Panc1 (cell line): Measurements from ENCODE around the gene GNG4.

ENCODE experiments used
- POLR2AphosphoS5 ChIP-seq: IDR thresholded peaks from 2 replicates; pipeline ENCODE4 v1.6.1; 2012; ENCODE audit warnings: mild to moderate bottlenecking, low read depth, low read length, moderate library complexity
- SIN3A ChIP-seq: IDR thresholded peaks from 2 replicates; pipeline ENCODE4 v1.6.1; 2012; ENCODE audit warnings: low read depth, mild to moderate bottlenecking, low read length, moderate library complexity, borderline replicate concordance; ENCODE audit not compliant: insufficient read depth
- TCF7L2 ChIP-seq: IDR thresholded peaks from 2 replicates; pipeline ENCODE4 v1.6.1; 2011; ENCODE audit warnings: mild to moderate bottlenecking, low read depth, low read length, inconsistent platforms
- TF ChIP-seq, protein P1 (sequence below): fragments of 450-650 bp; IDR thresholded peaks from 2 replicates; pipeline ENCODE4 v1.5.1; 2017; ENCODE audit warnings: mild to moderate bottlenecking
- TF ChIP-seq, protein P2 (sequence below), 2 experiments: IDR thresholded peaks; 2 replicates each; pipeline ENCODE4 v1.6.1; 2011 to 2012; ENCODE audit warnings: low read depth in 2 of 2, control low read depth in 1 of 2, low read length in 1 of 2, mild to moderate bottlenecking in 1 of 2, moderate library complexity in 1 of 2; ENCODE audit not compliant: insufficient read depth in 1 of 2

DNA sequence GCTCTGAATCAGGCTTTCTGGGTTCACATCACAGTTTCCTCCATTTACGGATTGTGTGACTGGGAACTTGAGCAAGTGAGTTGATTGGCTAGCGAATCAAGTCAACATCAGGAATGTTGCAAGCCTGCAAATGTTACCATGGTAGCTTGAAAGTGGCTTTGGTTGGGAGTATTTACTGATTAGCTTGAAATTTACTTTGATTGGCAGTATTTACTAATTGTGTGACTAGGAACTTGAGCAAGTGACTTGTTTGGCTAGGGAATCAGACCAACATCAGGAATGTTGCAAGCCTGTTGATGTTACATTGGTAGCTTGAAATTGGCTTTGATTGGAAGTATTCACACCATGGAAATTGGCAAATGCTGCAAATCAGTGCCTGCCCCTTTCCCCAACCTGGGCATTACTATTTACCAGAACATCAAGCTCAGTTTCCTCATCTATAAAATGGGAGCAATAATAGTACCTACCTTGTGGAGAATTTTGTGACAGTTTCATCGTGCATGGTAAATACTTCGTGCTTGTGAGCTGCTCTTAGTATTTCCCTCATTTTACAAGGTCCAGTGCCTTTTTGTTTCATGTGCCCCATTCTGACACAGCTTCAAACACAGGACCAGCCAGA, 122.3 kb downstream of the GNG4 start:
- TF ChIP-seq, protein P1, sequence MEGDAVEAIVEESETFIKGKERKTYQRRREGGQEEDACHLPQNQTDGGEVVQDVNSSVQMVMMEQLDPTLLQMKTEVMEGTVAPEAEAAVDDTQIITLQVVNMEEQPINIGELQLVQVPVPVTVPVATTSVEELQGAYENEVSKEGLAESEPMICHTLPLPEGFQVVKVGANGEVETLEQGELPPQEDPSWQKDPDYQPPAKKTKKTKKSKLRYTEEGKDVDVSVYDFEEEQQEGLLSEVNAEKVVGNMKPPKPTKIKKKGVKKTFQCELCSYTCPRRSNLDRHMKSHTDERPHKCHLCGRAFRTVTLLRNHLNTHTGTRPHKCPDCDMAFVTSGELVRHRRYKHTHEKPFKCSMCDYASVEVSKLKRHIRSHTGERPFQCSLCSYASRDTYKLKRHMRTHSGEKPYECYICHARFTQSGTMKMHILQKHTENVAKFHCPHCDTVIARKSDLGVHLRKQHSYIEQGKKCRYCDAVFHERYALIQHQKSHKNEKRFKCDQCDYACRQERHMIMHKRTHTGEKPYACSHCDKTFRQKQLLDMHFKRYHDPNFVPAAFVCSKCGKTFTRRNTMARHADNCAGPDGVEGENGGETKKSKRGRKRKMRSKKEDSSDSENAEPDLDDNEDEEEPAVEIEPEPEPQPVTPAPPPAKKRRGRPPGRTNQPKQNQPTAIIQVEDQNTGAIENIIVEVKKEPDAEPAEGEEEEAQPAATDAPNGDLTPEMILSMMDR = no peak
- TF ChIP-seq POLR2AphosphoS5 (no peak), SIN3A (no peak), TCF7L2 (no peak)
- TF ChIP-seq, protein P2, sequence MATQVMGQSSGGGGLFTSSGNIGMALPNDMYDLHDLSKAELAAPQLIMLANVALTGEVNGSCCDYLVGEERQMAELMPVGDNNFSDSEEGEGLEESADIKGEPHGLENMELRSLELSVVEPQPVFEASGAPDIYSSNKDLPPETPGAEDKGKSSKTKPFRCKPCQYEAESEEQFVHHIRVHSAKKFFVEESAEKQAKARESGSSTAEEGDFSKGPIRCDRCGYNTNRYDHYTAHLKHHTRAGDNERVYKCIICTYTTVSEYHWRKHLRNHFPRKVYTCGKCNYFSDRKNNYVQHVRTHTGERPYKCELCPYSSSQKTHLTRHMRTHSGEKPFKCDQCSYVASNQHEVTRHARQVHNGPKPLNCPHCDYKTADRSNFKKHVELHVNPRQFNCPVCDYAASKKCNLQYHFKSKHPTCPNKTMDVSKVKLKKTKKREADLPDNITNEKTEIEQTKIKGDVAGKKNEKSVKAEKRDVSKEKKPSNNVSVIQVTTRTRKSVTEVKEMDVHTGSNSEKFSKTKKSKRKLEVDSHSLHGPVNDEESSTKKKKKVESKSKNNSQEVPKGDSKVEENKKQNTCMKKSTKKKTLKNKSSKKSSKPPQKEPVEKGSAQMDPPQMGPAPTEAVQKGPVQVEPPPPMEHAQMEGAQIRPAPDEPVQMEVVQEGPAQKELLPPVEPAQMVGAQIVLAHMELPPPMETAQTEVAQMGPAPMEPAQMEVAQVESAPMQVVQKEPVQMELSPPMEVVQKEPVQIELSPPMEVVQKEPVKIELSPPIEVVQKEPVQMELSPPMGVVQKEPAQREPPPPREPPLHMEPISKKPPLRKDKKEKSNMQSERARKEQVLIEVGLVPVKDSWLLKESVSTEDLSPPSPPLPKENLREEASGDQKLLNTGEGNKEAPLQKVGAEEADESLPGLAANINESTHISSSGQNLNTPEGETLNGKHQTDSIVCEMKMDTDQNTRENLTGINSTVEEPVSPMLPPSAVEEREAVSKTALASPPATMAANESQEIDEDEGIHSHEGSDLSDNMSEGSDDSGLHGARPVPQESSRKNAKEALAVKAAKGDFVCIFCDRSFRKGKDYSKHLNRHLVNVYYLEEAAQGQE (IDR thresholded peaks at IDR 0.05; ENCODE audit: insufficient read depth in 1 of 2, low read depth in 2 of 2, low read length in 1 of 2) = no peak
